Measurements from ENCODE around the gene C1S.

GRCh38 chr12:7114851-7115250 is 54.3 kb downstream of the C1S start:
- TF ChIP-seq POLR2A (IDR thresholded peaks at IDR 0.05) (no peak), CTCF (IDR thresholded peaks at IDR 0.05 in 8 of 11, conservative IDR thresholded peaks at IDR 0.05 in 3 of 11) (peak in 1 of 11 experiments; percentile 1), POLR2AphosphoS5 (IDR thresholded peaks at IDR 0.05) (no peak)

Data from spleen (tissue), 7 donors.